Neural cell (in vitro differentiated cells): ENCODE measurements around the gene HIVEP2. TPM values are rescaled to one million over a fixed set of nuclear protein-coding genes. Genes with fewer than 3 reads are reported as not detected.

ENCODE experiments used
- H2AFZ ChIP-seq: fragments of 200-600, 300-800 bp; sonication (generic), shearing (Covaris generic); 2 replicates; pipeline ENCODE4 v1.6.0; 2014; ENCODE audit warnings: low read depth, mild to moderate bottlenecking, antibody characterized with exemption, low read length, moderate library complexity
- H3F3A ChIP-seq: fragments of 200-600 bp; shearing (Covaris generic); 2 replicates; pipeline ENCODE4 v1.6.1; 2016; ENCODE audit warnings: mild to moderate bottlenecking, moderate library complexity, mixed read lengths, antibody characterized with exemption, low read length; ENCODE audit not compliant: insufficient read depth, poor library complexity, severe bottlenecking
- H3K27ac ChIP-seq: fragments of 200-600, 300-800 bp; sonication (generic), shearing (Covaris generic); 2 replicates; pipeline ENCODE4 v1.5.1; 2014; ENCODE audit warnings: mild to moderate bottlenecking, low read length, moderate library complexity
- H3K27me3 ChIP-seq: fragments of 300-800, 200-600 bp; sonication (generic), shearing (Covaris generic); 2 replicates; pipeline ENCODE4 v1.6.0; 2014; ENCODE audit warnings: mild to moderate bottlenecking, low read depth, low read length, moderate library complexity; ENCODE audit not compliant: insufficient read depth
- H3K36me3 ChIP-seq: fragments of 300-800, 200-600 bp; sonication (generic), shearing (Covaris generic); 2 replicates; pipeline ENCODE4 v1.5.1; 2014; ENCODE audit warnings: mild to moderate bottlenecking, antibody characterized with exemption, low read length, moderate library complexity; ENCODE audit not compliant: insufficient read depth
- H3K4me2 ChIP-seq: fragments of 300-800, 200-600 bp; sonication (generic), shearing (Covaris generic); 2 replicates; pipeline ENCODE4 v1.6.0; 2014; ENCODE audit warnings: mild to moderate bottlenecking, low read length
- H3K4me3 ChIP-seq: fragments of 300-800, 200-600 bp; sonication (generic), shearing (Covaris generic); 2 replicates; pipeline ENCODE4 v1.5.1; 2014; ENCODE audit warnings: mild to moderate bottlenecking, low read length, moderate library complexity
- H3K79me2 ChIP-seq: fragments of 200-600 bp; shearing (Covaris generic); replicated peaks from 2 replicates; pipeline ENCODE4 v1.6.0; 2014; ENCODE audit warnings: mild to moderate bottlenecking, low read length, moderate library complexity; ENCODE audit not compliant: insufficient read depth
- H3K9ac ChIP-seq: fragments of 300-800, 200-600 bp; sonication (generic), shearing (Covaris generic); 2 replicates; pipeline ENCODE4 v1.6.1; 2016; ENCODE audit warnings: mild to moderate bottlenecking, low read length, mixed read lengths
- H3K9me2 ChIP-seq: fragments of 200-600 bp; shearing (Covaris generic); 2 replicates; pipeline ENCODE4 v1.6.1; 2016; ENCODE audit warnings: mild to moderate bottlenecking, low read length, mixed read lengths; ENCODE audit not compliant: insufficient read depth
- H3K9me3 ChIP-seq: fragments of 200-600, 300-800 bp; sonication (generic), shearing (Covaris generic); 2 replicates; pipeline ENCODE4 v1.6.1; 2016; ENCODE audit warnings: mild to moderate bottlenecking, mixed run types, low read length, moderate library complexity, mixed read lengths
- H4K20me1 ChIP-seq: fragments of 200-600 bp; shearing (Covaris generic); 2 replicates; pipeline ENCODE4 v1.6.1; 2016; ENCODE audit warnings: mild to moderate bottlenecking, mixed run types; ENCODE audit not compliant: insufficient read depth
- CTCF ChIP-seq: fragments of 450-650 bp; IDR thresholded peaks from 2 replicates; pipeline ENCODE4 v1.5.1; 2014; ENCODE audit warnings: antibody characterized with exemption, mild to moderate bottlenecking, moderate library complexity; ENCODE audit not compliant: poor library complexity, severe bottlenecking
- EP300 ChIP-seq: fragments of 450-650 bp; conservative IDR thresholded peaks from 2 replicates; pipeline ENCODE4 v1.6.1; 2014; ENCODE audit warnings: antibody characterized with exemption, mild to moderate bottlenecking, moderate library complexity; ENCODE audit not compliant: poor library complexity, severe bottlenecking
- EZH2 ChIP-seq: fragments of 200-600, 300-800 bp; shearing (Covaris generic), sonication (generic); IDR thresholded peaks from 2 replicates; pipeline ENCODE4 v1.6.1; 2014; ENCODE audit warnings: antibody characterized with exemption, low read length, borderline replicate concordance, mild to moderate bottlenecking; ENCODE audit not compliant: insufficient read depth, poor library complexity, severe bottlenecking
- MXI1 ChIP-seq: fragments of 450-650 bp; conservative IDR thresholded peaks from 2 replicates; pipeline ENCODE4 v1.6.1; 2014; ENCODE audit warnings: antibody characterized with exemption, mild to moderate bottlenecking; ENCODE audit not compliant: poor library complexity, severe bottlenecking
- POLR2AphosphoS5 ChIP-seq: IDR thresholded peaks from 2 replicates; pipeline ENCODE4 v1.6.1; 2012
- RAD21 ChIP-seq: fragments of 450-650 bp; conservative IDR thresholded peaks from 2 replicates; pipeline ENCODE4 v1.6.1; 2014; ENCODE audit warnings: antibody characterized with exemption, mild to moderate bottlenecking, moderate library complexity
- REST ChIP-seq: IDR thresholded peaks from 2 replicates; pipeline ENCODE4 v1.6.1; 2012; ENCODE audit warnings: borderline replicate concordance
- SMC3 ChIP-seq: fragments of 450-650 bp; conservative IDR thresholded peaks from 2 replicates; pipeline ENCODE4 v1.6.1; 2014; ENCODE audit warnings: antibody characterized with exemption, mild to moderate bottlenecking, moderate library complexity; ENCODE audit not compliant: poor library complexity
- TAF1 ChIP-seq: IDR thresholded peaks from 2 replicates; pipeline ENCODE4 v1.6.1; 2012; ENCODE audit warnings: low read depth
- polyA plus RNA-seq: library from polyadenylated mRNA; depleted of rRNA; stranded (reverse); fragments of >200 nt; gene quantifications from 2 replicates; pipeline ENCODE4 v1.2.3, GENCODE V29; 2014

The HIVEP2 gene
- polyA plus RNA-seq, 1 donor from 2014 or later: 6.0 TPM

GRCh38 chr6:142796571-142796970 is 148.4 kb downstream of the HIVEP2 start:
- Histone ChIP-seq H4K20me1 (no peaks in the 10 kb centered on the region), H3K27ac (no peak overlapping the region), H3K36me3 (no peaks in the 10 kb centered on the region), H3K9me2 (no peaks in the 10 kb centered on the region), H3F3A (no peaks in the 10 kb centered on the region), H3K9me3 (no peaks in the 10 kb centered on the region), H3K27me3 (no peaks in the 10 kb centered on the region), H3K9ac (no peak overlapping the region), H2AFZ (no peak overlapping the region), H3K4me3 (peak overlapping the region; percentile 36), H3K4me2 (no peak overlapping the region), H3K79me2 (peaks cover 3% of the 10 kb centered on the region)
- TF ChIP-seq EP300: peak; percentile 75
- TF ChIP-seq POLR2AphosphoS5: peak; percentile 93
- no peak for TF ChIP-seq EZH2

- Histone ChIP-seq H3K36me3 (no peaks in the 10 kb centered on the region), H3K4me2 (no peak overlapping the region), H3K9me2 (no peaks in the 10 kb centered on the region), H2AFZ (no peak overlapping the region), H3K9me3 (no peaks in the 10 kb centered on the region), H3K79me2 (peaks cover 3% of the 10 kb centered on the region), H3K4me3 (peak overlapping the region; percentile 36), H3K9ac (no peak overlapping the region), H3F3A (no peaks in the 10 kb centered on the region), H3K27me3 (no peaks in the 10 kb centered on the region), H3K27ac (no peak overlapping the region), H4K20me1 (no peaks in the 10 kb centered on the region)
- no peak for TF ChIP-seq REST
- TF ChIP-seq EP300: no peak
- no peak for TF ChIP-seq MXI1
- no peak for TF ChIP-seq SMC3
- TF ChIP-seq TAF1: no peak
- no peak for TF ChIP-seq RAD21
- no peak for TF ChIP-seq EZH2
- no peak for TF ChIP-seq POLR2AphosphoS5
- no peak for TF ChIP-seq CTCF
Observed at GRCh38 chr6:142796024-142796423, 149.0 kb downstream of the HIVEP2 start.

DNA sequence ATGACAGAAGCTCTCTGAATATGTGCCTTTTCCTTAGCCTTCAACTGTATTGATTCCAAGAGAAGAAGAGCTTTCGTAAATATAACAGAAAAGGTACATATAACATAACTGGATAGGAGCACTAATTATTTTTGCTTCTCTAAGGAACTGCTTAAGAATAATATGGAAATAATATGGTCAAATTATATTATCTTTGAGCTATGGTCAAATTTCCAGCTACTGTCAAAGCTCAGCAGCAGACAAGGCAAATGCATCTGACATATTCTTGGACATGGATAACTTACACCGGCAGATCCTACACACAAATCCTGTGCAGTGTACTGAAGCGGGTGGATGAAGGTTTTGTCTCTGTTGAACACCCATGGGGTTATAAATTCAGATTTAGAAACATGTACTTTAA is 150.6 kb downstream of the HIVEP2 start:
- Histone ChIP-seq H3K79me2 (peaks cover 3% of the 10 kb centered on the region), H3K9ac (no peak overlapping the region), H3K27ac (no peak overlapping the region), H3F3A (no peaks in the 10 kb centered on the region), H3K4me3 (no peak overlapping the region), H3K9me2 (no peaks in the 10 kb centered on the region), H4K20me1 (no peaks in the 10 kb centered on the region), H3K27me3 (no peaks in the 10 kb centered on the region), H3K9me3 (no peaks in the 10 kb centered on the region), H3K36me3 (no peaks in the 10 kb centered on the region), H2AFZ (no peak overlapping the region), H3K4me2 (no peak overlapping the region)
- TF ChIP-seq RAD21 (no peak), CTCF (no peak)
